Epithelial cell of umbilical artery (primary cell): Measurements from ENCODE around the gene ARFGAP1. TPM values are rescaled to one million over a fixed set of nuclear protein-coding genes. Genes with fewer than 3 reads are reported as not detected.

Experiments used
- total RNA-seq: library from RNA; depleted of rRNA; stranded (reverse); fragments of >200 nt; gene quantifications from 2 replicates; pipeline ENCODE4 v1.2.3, GENCODE V29; 2014

The ARFGAP1 gene
- total RNA-seq: 53.8 and 53.9 TPM in 2 replicates

GRCh38 chr20:63272105-63273058 lies at the start of gene ARFGAP1:
ARFGAP1 (plus strand) TSS chr20:63272813; CDS start chr20:63275581, 2,768 bp downstream.

GRCh38 chr20:63235399-63235983 lies 37.1 kb upstream of the ARFGAP1 start, which contains the start of gene BIRC7:
BIRC7 (plus strand) TSS chr20:63235905; CDS start chr20:63236097, 192 bp downstream.

GRCh38 chr20:63254232-63254605 lies 18.4 kb upstream of the ARFGAP1 start, which contains the start of gene NKAIN4:
NKAIN4 (minus strand) TSS chr20:63254463; CDS start chr20:63254450, 13 bp downstream.

GRCh38 chr20:63292904-63293303 lies 20.3 kb downstream of the ARFGAP1 start, which contains the start of gene COL20A1:
COL20A1 (plus strand) TSS chr20:63293186; CDS start chr20:63295108, 1,922 bp downstream.

Other genes starting within 250 kb of the ARFGAP1 start
- 18.5 and 21.7 TPM in 2 replicates for gene YTHDF1, start 56.7 kb upstream of the ARFGAP1 start, total RNA-seq
- not detected in 2 replicates for gene BIRC7, start 36.9 kb upstream of the ARFGAP1 start, total RNA-seq
- not detected in 2 replicates for gene NKAIN4, start 18.4 kb upstream of the ARFGAP1 start, total RNA-seq
- gene COL20A1, start 20.4 kb downstream of the ARFGAP1 start, total RNA-seq: not detected in 2 replicates
- gene CHRNA4, start 88.5 kb downstream of the ARFGAP1 start, total RNA-seq: not detected in 2 replicates
- gene KCNQ2, start 199.8 kb downstream of the ARFGAP1 start, total RNA-seq: not detected in 2 replicates
- 0.46 and 3.6 TPM in 2 replicates for gene EEF1A2, start 226.3 kb downstream of the ARFGAP1 start, total RNA-seq
- 13.0 and 17.5 TPM in 2 replicates for gene PPDPF, start 248.0 kb downstream of the ARFGAP1 start, total RNA-seq